CD14-positive monocyte (primary cell): Measurements from ENCODE around the gene MPND. TPM values are rescaled to one million over a fixed set of nuclear protein-coding genes. Genes with fewer than 3 reads are reported as not detected.
A peak's percentile ranks its signal among the peaks of the same experiment; 100 is the strongest.

Experiments used
- DNase-seq, 3 donors: peaks; one replicate each; pipeline ENCODE4 v3.0.0-alpha.2; 2011 to 2022
- H2AFZ ChIP-seq: 2 replicates; pipeline ENCODE4 v1.6.0; 2012; ENCODE audit warnings: mild to moderate bottlenecking, low read depth, low read length, inconsistent platforms; ENCODE audit not compliant: insufficient read depth, poor library complexity, severe bottlenecking
- H3K27ac ChIP-seq, 2 donors: 1 replicate in 1 of 2; 2 replicates in 1 of 2; pipeline ENCODE4 v1.5.1; 2012 to 2013; ENCODE audit warnings: low read length in 2 of 2, control low read depth in 1 of 2, inconsistent platforms in 1 of 2, low read depth in 1 of 2, mild to moderate bottlenecking in 1 of 2
- H3K27me3 ChIP-seq, 2 donors: one replicate each; pipeline versions ENCODE4 v1.6.0 to v1.6.1; 2011 to 2013; ENCODE audit warnings: low read length in 2 of 2; ENCODE audit not compliant: control insufficient read depth in 2 of 2, insufficient read depth in 2 of 2
- H3K36me3 ChIP-seq, 2 donors: replicated peaks in 1 of 2; 1 replicate in 1 of 2; 2 replicates in 1 of 2; pipeline versions ENCODE4 v1.5.1 to v1.6.1; 2012 to 2013; ENCODE audit warnings: low read length in 2 of 2, control low read depth in 1 of 2, inconsistent platforms in 1 of 2, mild to moderate bottlenecking in 1 of 2; ENCODE audit not compliant: insufficient read depth in 2 of 2, control insufficient read depth in 1 of 2
- H3K4me1 ChIP-seq, 2 donors: 1 replicate in 1 of 2; 2 replicates in 1 of 2; pipeline versions ENCODE4 v1.5.1 to v1.6.1; 2012 to 2013; ENCODE audit warnings: low read length in 2 of 2, control low read depth in 1 of 2, inconsistent platforms in 1 of 2, mild to moderate bottlenecking in 1 of 2, moderate library complexity in 1 of 2; ENCODE audit not compliant: insufficient read depth in 2 of 2, control insufficient read depth in 1 of 2
- H3K4me2 ChIP-seq: replicated peaks from 2 replicates; pipeline ENCODE3; 2012; ENCODE audit warnings: low read length, moderate library complexity, mild to moderate bottlenecking; ENCODE audit not compliant: poor library complexity, severe bottlenecking; ENCODE audit errors: extremely low read depth
- H3K4me3 ChIP-seq, 3 experiments: fragments of 200-600 bp in 1 of 3; sonication (generic) in 1 of 3; replicated peaks in 1 of 3; 1 replicate in 2 of 3; 2 replicates in 1 of 3; pipeline ENCODE4 v1.5.1; 2011 to 2013; ENCODE audit warnings: low read length in 3 of 3, mild to moderate bottlenecking in 3 of 3, control low read depth in 2 of 3, low read depth in 2 of 3, inconsistent platforms in 1 of 3, moderate library complexity in 1 of 3
- H3K79me2 ChIP-seq: 2 replicates; pipeline ENCODE4 v1.6.0; 2012; ENCODE audit warnings: mild to moderate bottlenecking, control low read depth, inconsistent platforms, low read length, moderate library complexity; ENCODE audit not compliant: insufficient read depth
- H3K9ac ChIP-seq: 2 replicates; pipeline ENCODE4 v1.6.0; 2017; ENCODE audit warnings: low read length, mild to moderate bottlenecking; ENCODE audit not compliant: insufficient read depth, poor library complexity, severe bottlenecking
- H3K9me3 ChIP-seq, 2 donors: replicated peaks in 1 of 2; 1 replicate in 1 of 2; 2 replicates in 1 of 2; pipeline versions ENCODE4 v1.5.1 to v1.6.1; 2012 to 2013; ENCODE audit warnings: low read length in 2 of 2, control low read depth in 1 of 2; ENCODE audit not compliant: control insufficient read depth in 1 of 2, insufficient read depth in 1 of 2
- H4K20me1 ChIP-seq: 2 replicates; pipeline ENCODE4 v1.6.0; 2012; ENCODE audit warnings: mild to moderate bottlenecking, low read length, control low read depth, moderate library complexity; ENCODE audit not compliant: insufficient read depth
- H3K27ac Mint-ChIP-seq, 7 donors: one replicate each; pipeline ENCODE4 v1.8.0; 2020; ENCODE audit warnings: mild to moderate bottlenecking in 7 of 7, mixed read lengths in 7 of 7, moderate library complexity in 6 of 7, inconsistent platforms in 2 of 7
- H3K27me3 Mint-ChIP-seq, 3 donors: one replicate each; pipeline ENCODE4 v1.8.0; 2021 to 2022; ENCODE audit warnings: low read depth in 3 of 3, mild to moderate bottlenecking in 3 of 3, mixed read lengths in 3 of 3, moderate library complexity in 3 of 3, inconsistent platforms in 1 of 3
- H3K36me3 Mint-ChIP-seq, 2 donors: one replicate each; pipeline ENCODE4 v1.8.0; 2020; ENCODE audit warnings: mixed read lengths in 2 of 2, inconsistent platforms in 1 of 2, mild to moderate bottlenecking in 1 of 2
- H3K4me1 Mint-ChIP-seq: one replicate; pipeline ENCODE4 v1.8.0; 2020; ENCODE audit warnings: mild to moderate bottlenecking, mixed read lengths
- H3K4me3 Mint-ChIP-seq, 2 donors: one replicate each; pipeline ENCODE4 v1.8.0; 2020; ENCODE audit warnings: mild to moderate bottlenecking in 2 of 2, mixed read lengths in 2 of 2, moderate library complexity in 1 of 2
- H3K9me3 Mint-ChIP-seq, 7 donors: one replicate each; pipeline ENCODE4 v1.8.0; 2020 to 2022; ENCODE audit warnings: mixed read lengths in 7 of 7, mild to moderate bottlenecking in 6 of 7, moderate library complexity in 6 of 7, inconsistent platforms in 2 of 7
- CTCF ChIP-seq: fragments of 200-600 bp; IDR thresholded peaks from one replicate; pipeline ENCODE4 v1.8.0; 2022; ENCODE audit warnings: antibody characterized with exemption, mild to moderate bottlenecking
- WGBS: methylation state at CpG from one replicate; pipeline ENCODE4 v1.1.5; 2013; ENCODE audit warnings: missing lambda C conversion rate; ENCODE audit not compliant: insufficient coverage; 5-methylcytosine and 5-hydroxymethylcytosine counted together
- intact Hi-C, 2 donors: fragments of 100-400 bp; cut with micrococcal nuclease; formaldehyde crosslinking; loops; one replicate each; pipeline versions ENCODE4 v1.15.0 to v1.15.1; 2023
- polyA plus RNA-seq, 3 donors: library from polyadenylated mRNA; depleted of rRNA in 1 of 3; unstranded in 2 of 3; stranded (reverse) in 1 of 3; fragments of 300-500 nt in 2 of 3; fragments of >200 nt in 1 of 3; fragmentation: Illumina TruSeq in 2 of 3; gene quantifications; 1 replicate in 2 of 3; 2 replicates in 1 of 3; pipeline ENCODE4 v1.2.3, GENCODE V29; 2012 to 2021

Gene MPND
- polyA plus RNA-seq, 3 donors: 6.5 to 15.9 (median 7.0) TPM

DNA sequence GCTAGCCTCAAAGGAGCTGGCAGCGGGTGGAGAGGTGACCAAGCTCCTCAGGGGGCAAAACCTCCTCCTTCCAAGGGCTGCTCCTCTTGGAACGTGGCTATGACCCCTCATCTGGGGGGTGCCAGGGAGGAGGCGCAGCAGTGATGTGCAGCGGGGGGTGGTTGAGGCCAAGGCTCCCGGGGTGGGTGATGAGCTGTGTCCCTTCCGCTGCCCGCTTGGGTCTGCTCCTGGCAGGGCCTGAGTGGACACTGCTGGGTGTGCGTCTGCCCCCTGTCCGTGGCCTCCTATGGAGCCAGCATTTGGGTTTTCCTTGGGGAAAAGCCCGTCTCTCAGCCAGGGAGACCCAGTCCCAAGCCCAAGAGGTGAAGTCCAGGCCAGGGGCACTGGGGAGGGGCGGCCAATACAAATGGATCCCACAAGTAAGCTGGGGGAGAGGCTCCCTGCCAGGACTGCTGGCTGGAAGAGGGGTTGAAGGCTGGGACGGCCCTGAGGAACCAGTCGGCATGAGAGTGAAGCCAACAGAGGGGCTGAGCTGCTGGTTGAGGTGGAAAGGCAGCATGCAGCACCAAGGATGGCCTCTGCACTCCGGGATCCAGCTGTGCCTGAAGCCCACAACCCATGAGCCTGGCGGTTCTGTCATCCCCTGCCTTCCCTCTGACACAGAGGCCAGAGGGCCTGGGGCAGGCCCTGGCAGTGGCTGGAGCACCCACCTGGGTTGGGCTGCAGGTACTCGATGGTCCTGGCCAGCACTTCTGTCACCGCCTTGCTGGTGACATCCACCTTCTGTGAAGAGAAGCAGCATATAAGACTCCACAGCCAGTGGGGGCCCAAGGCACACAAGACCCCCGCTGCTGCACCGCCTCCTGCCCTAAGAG lies 22.7 kb downstream of the MPND start:
- intact Hi-C loops: no loop called here

More for the DNA sequence above, 22.7 kb downstream of the MPND start:
- peaks cover 88% of the 10 kb centered on the region for H4K20me1 ChIP-seq
- Mint-ChIP-seq H3K27me3 (no peaks in the 10 kb centered on the region), H3K4me1 (peaks cover 33% of the 10 kb centered on the region), H3K9me3 (no peaks in the 10 kb centered on the region), H3K27ac (peak overlapping the region in 3 of 7 donors; percentile 15 to 53 (median 41)), H3K4me3 (no peak overlapping the region), H3K36me3 (peaks cover 42 to 67% of the 10 kb centered on the region in 2 donors)
- H3K9ac ChIP-seq: no peak overlapping the region
- no peak overlapping the region for H3K27ac ChIP-seq
- no peaks in the 10 kb centered on the region for H3K27me3 ChIP-seq
- H3K36me3 ChIP-seq: peaks cover 41 to 59% of the 10 kb centered on the region in 2 donors
- no peak overlapping the region for H3K4me2 ChIP-seq
- no peak overlapping the region for H2AFZ ChIP-seq
- H3K9me3 ChIP-seq: no peaks in the 10 kb centered on the region
- peaks cover 38% of the 10 kb centered on the region for H3K79me2 ChIP-seq
- WGBS: 97% methylated on average over 18 of the region's 19 CpGs
- peaks cover 34 to 35% of the 10 kb centered on the region in 2 donors for H3K4me1 ChIP-seq
- no peak for TF ChIP-seq CTCF
- no peak overlapping the region for H3K4me3 ChIP-seq
- DNase-seq: no peak
